IPS DF 19.7 (cell line): ENCODE results near the gene MYNN.

Source experiments
- DNase-seq: peaks from one replicate; pipeline ENCODE4 v3.0.0-alpha.2; 2013; ENCODE audit warnings: low read depth, low spot score

Gene MYNN

DNA sequence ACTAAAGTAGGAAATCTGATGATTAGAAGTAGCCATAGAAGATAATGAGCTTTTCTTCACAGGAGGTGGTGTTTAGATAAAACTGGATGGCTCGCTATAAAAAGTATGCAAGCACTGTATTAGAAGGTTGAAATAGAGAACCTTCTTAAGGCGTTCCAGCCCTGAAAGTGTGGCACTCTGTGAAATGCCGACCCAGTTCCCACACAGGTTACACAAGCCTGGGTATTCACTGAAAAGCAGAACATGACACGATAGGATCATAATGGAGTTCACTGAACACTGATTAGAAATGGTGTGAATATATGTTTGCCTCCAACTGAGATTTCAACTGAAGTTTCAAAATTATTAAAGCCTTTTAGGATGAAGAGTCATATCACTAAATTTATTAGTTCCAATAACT lies 54.5 kb downstream of the MYNN start:
- no peak for DNase-seq

DNA sequence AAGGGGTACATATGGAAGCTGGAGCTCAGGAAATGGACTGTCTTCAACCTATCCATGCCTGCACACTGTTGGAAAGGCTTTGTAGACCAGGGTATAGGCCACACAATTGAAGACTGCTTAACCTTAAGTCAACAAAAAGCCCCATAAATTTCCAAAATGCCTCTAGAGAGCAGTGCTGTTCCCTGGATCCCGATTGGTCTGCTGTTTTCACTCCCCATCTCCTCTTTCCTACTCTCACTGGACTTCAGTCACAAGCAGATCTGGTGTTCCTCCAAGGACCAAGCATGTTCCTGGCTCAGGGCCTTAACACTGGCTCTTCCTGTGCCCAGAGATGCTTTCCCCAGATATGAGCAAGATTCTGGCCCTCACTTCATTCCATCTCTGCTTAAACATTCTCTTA lies 62.3 kb downstream of the MYNN start:
- DNase-seq: no peak

DNA sequence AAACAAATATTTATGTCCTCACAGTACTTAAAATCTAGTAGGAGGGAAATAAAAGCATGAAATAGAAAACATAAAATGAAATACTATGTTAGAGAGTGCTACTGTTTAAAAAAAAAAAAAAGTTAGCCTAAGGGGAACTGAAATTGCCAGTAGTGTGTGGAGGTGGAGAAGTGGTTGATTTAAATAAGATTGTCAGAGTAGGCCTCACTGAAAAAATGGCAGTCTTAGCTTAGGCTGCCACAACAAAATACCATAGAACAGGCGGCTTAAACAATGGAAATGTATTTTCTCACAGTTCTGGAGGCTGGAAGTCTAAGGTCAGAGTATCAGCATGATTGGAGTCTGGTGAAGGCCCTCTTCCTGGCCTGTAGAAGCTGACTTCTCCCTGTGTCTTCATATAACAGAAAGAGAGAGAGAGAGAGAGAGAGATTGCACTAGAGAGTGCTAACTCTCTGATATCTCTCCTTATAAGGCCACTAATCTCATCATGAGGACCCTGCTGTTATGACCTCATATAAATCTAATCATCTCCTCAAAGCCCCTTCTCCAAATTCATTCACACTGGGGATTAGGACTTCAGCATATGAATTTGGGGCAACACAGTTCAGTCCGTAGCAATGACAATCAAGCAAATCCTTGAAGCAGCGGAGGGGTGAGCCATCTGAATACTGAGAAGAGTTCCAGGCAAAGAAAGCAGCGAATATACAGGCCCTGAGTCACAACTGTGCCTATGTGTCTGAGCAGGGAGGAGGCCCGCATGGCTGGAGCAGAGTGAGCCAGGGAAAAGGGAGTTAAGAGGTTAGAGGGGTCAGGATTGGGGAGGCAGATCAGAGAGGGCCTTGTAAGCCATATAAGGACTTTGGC lies 63.1 kb downstream of the MYNN start:
- DNase-seq: no peak

DNA sequence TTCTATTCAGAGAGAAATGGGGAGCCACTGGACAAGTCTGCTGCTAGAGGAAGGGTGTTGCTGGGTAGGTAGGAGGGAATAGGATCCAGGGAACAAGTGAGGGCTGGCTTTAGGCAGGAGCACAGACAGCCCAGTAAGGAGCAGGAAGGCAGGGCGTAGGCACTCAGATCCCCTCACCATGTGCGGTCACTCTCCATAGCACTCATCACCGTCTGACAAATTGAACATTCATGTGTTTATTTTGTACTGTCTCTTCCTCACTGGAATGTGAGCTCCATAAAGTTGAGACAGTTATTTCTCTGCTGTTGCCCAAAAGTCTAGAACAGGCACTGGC lies 63.7 kb downstream of the MYNN start:
- no peak for DNase-seq

DNA sequence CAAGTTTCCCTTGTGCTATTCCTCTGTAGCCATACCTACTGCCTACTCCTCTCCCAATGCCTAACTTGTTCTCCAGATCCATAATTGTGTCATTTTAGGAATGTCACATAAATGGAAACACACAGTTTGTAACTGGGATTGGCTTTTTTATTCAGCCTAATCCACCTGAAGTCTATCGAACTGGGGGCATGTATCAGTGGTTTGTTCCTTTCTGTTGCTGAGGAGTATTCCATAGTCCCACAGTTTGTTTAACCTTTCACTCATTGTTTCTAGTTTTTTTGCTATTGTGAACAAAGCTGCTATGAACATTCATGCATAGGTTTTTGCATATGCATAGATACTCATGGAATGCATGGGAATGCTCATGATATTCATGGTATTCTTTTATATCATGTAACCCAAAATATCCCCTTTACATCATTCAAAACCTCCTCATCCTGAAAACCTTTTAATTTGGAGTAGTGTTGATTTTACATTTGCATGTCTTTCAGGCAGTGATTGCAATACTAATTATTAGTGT lies 65.4 kb downstream of the MYNN start:
- no peak for DNase-seq
